Measurements from ENCODE around the gene HOXA6.
A peak's percentile ranks its signal among the peaks of the same experiment; 100 is the strongest.

Gene HOXA6

DNA sequence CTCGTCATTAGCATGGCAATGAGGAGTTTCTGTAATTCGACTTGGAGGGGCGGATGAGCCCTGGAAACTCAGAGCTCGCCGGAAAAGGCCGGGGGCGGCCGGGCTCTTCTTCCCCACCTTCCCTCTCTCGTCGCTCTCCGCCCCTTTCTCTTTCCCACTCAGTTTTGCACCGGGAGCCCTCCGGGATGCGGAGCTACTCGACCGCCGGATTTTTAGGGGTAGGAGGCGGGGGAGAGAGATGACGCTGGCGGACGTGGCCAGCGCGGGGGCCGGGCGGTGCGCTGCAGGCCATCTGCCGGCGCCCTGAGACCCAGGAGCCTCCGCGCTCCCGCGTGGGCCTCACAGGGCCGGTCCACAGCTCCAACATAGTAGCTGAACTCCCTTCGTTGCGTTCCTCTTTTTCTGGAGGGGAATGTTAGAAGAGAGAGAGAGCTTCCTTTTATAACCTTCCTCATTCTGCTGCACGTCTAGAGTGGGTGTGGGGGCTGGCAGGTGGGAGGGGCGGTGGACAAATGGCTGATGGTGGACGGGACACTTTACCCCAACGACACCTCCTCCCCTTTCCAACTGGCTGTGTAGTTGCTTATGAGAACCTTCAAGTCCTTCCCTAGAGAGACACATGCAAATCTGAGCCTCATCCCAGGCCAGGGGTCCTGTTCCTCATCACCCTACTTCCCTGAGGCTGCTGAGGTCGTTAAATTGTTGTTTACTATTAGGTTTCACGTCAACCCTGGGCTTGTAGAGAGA, 50.6 kb downstream of the HOXA6 start:
- DNase-seq (ENCODE audit: low read depth in 3 of 3): no peak

DNA sequence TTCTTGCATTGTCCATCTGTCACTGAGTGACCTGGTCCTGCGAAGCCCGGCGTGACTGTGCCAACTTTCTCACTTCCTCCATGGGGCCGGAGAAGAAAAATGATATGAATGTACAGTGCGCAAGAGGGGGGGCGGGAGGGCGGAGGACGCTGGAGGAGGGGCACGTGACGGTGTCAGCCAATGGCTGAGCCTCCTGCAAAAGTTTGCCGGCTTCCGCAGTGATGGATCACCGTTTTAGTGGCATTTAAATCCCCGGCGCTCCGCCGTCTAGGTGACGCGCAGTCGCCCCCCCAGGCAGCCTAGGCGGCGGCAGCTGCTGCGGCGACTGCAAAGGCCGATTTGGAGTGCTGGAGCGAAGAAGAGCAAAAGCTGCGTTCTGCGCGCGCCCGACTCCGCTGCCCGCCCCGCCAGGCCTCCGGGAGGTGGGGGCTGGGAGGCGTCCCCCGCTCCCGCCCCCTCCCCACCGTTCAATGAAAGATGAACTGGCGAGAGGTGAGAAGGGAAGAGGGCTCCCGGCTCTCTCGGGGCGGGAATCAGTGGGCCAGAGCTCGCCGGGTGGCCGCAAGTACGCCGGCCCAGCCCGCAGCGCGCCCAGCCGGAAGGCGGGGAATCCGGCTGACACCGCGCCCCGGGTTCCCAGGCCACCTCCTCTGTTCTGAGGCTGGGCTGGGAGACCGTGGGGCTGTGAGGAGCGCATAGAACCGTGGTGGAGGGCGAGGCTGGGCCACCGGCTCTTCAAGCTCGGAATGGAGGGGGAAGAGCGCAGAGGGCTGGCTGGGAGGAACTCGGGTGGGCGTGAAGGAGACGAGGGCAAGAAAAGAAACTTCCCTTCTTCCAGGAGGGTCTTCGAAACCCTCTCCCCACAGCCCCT, 51.4 kb downstream of the HOXA6 start, which contains the start of gene HOXA1:
HOXA1 (minus strand) TSS at position 104 of the 871 bp plus-strand sequence; CDS start at position 16, 88 bp downstream.
- DNase-seq (ENCODE audit: low read depth in 3 of 3): peak; percentile 41 to 57 (median 52)

Measured in stimulated activated CD4-positive, alpha-beta T cell treated with anti-CD3 and anti-CD28 coated beads, TNF-alpha, amount 100 ng/mL, for 4 hours (primary cell).